ENCODE results near the gene GPALPP1.

DNA sequence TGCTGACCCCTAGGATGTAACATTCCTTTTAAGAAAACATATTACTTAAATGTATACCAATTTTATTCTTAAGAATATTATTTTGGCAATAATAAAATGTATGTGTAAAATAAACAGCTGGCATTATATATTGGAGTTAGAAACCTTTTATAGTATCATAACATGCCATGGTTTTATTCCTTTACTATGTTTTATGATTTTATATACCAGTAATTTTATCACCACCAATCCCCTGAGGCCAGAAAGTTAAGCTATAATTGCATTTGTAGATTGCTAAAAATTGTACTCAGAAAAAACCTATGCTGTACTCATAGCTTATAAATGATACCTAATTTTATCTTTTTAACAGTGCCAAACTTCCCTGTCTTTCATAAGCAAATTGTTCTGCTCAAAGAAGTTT lies 17.9 kb downstream of the GPALPP1 start:
- TF ChIP-seq POLR2A (IDR thresholded peaks at IDR 0.05; ENCODE audit: low read depth), result no peak
- TF ChIP-seq, protein P1, sequence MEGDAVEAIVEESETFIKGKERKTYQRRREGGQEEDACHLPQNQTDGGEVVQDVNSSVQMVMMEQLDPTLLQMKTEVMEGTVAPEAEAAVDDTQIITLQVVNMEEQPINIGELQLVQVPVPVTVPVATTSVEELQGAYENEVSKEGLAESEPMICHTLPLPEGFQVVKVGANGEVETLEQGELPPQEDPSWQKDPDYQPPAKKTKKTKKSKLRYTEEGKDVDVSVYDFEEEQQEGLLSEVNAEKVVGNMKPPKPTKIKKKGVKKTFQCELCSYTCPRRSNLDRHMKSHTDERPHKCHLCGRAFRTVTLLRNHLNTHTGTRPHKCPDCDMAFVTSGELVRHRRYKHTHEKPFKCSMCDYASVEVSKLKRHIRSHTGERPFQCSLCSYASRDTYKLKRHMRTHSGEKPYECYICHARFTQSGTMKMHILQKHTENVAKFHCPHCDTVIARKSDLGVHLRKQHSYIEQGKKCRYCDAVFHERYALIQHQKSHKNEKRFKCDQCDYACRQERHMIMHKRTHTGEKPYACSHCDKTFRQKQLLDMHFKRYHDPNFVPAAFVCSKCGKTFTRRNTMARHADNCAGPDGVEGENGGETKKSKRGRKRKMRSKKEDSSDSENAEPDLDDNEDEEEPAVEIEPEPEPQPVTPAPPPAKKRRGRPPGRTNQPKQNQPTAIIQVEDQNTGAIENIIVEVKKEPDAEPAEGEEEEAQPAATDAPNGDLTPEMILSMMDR (IDR thresholded peaks at IDR 0.05), result no peak
